Measurements from ENCODE around the gene MRGPRE. TPM values are rescaled to one million over a fixed set of nuclear protein-coding genes. Genes with fewer than 3 reads are reported as not detected.

Gene MRGPRE
- total RNA-seq, 1 experiment from 2014 or later, result not detected

DNA sequence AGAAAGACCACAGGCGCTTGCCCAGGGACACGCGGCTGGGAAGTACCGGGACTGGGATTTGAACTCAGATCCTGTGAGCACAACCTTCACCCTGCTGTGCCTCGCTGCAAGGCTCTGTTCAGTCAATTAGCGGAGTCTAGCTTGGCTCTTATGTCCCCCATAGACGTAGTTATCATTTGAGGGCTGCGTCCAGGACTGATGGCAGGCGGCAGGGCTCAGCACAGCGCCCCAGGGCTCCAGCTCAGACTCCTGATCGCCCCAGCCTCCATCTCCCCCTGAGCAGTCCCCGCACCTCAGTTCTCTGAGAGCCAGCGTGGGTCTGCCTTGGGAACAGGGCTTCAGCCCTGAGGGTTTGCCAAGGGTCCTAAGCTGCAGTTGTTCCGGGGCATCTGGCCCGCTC is 33.4 kb downstream of the MRGPRE start:
- Histone ChIP-seq H3K9ac (ENCODE audit: low read length) (no peak overlapping the region), H2AFZ (ENCODE audit: low read length) (no peak overlapping the region), H3K27ac (ENCODE audit: low read length) (no peak overlapping the region), H3K79me2 (ENCODE audit: low read length) (no peaks in the 10 kb centered on the region), H4K20me1 (ENCODE audit: low read length) (no peaks in the 10 kb centered on the region), H3K27me3 (ENCODE audit: low read length) (peaks cover 27% of the 10 kb centered on the region), H3K9me2 (replicated peaks; ENCODE audit: low read length) (no peaks in the 10 kb centered on the region), H3K4me1 (ENCODE audit: insufficient read depth, low read length) (no peaks in the 10 kb centered on the region), H3K9me3 (ENCODE audit: low read length) (no peaks in the 10 kb centered on the region), H3K4me3 (ENCODE audit: low read length) (no peak overlapping the region), H3K4me2 (ENCODE audit: low read length) (no peak overlapping the region), H3F3A (ENCODE audit: low read length, unreplicated experiment) (no peaks in the 10 kb centered on the region), H3K36me3 (ENCODE audit: low read depth, low read length) (no peaks in the 10 kb centered on the region)
- TF ChIP-seq, protein P1, sequence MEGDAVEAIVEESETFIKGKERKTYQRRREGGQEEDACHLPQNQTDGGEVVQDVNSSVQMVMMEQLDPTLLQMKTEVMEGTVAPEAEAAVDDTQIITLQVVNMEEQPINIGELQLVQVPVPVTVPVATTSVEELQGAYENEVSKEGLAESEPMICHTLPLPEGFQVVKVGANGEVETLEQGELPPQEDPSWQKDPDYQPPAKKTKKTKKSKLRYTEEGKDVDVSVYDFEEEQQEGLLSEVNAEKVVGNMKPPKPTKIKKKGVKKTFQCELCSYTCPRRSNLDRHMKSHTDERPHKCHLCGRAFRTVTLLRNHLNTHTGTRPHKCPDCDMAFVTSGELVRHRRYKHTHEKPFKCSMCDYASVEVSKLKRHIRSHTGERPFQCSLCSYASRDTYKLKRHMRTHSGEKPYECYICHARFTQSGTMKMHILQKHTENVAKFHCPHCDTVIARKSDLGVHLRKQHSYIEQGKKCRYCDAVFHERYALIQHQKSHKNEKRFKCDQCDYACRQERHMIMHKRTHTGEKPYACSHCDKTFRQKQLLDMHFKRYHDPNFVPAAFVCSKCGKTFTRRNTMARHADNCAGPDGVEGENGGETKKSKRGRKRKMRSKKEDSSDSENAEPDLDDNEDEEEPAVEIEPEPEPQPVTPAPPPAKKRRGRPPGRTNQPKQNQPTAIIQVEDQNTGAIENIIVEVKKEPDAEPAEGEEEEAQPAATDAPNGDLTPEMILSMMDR (conservative IDR thresholded peaks at IDR 0.05; ENCODE audit: low read depth, low read length), result no peak
- TF ChIP-seq EZH2 (IDR thresholded peaks at IDR 0.05; ENCODE audit: low read length, unreplicated experiment), result no peak
- TF ChIP-seq EZH2phosphoT487 (IDR thresholded peaks at IDR 0.05; ENCODE audit: borderline replicate concordance, low read length), result no peak
- ATAC-seq (no peak), DNase-seq (no peak)
- CTCF ChIA-PET, result no interaction called here
- POLR2A ChIA-PET (ENCODE audit: unreplicated experiment), result no interaction called here
- BruUV-seq (replicated peaks), result no TSS peak
- intact Hi-C loops (cut with micrococcal nuclease), result no loop called here

DNA sequence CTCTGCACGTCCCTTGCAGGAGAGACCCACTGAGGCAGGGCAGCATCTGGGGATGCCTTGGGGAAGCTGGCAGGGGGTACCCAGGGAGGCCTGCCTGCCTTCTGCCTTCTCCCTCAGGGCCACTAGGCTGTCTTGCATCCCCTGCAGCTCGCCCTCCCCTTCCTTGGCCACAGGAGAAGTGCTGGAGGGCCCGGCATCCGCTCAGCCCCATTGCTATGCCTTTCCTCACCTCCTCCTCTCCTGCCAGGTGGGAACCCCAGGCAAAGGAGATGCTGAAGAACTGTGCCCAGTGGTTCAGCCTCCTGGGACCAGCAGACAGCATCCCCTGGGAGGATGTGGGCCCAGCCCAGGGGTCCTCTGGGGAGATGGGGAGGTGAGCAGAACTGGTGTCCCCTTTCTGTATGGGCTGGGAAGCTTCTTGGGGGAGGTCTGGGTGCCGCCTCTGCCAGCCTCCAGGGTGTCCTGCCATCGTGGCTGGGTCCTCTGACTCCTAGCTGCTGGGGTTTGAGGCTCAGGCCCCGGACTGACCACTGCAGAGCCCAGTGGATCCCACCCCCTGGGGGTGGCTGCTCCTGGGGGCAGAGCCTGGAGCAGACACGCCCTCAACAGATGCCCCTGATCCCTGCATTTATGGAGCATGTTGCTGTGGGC is 34.2 kb downstream of the MRGPRE start:
- Histone ChIP-seq H3K9me2 (replicated peaks; ENCODE audit: low read length) (no peaks in the 10 kb centered on the region), H3K79me2 (ENCODE audit: low read length) (no peaks in the 10 kb centered on the region), H3F3A (ENCODE audit: low read length, unreplicated experiment) (no peaks in the 10 kb centered on the region), H4K20me1 (ENCODE audit: low read length) (no peaks in the 10 kb centered on the region), H3K4me1 (ENCODE audit: insufficient read depth, low read length) (no peaks in the 10 kb centered on the region), H2AFZ (ENCODE audit: low read length) (no peak overlapping the region), H3K4me3 (ENCODE audit: low read length) (no peak overlapping the region), H3K4me2 (ENCODE audit: low read length) (no peak overlapping the region), H3K9ac (ENCODE audit: low read length) (no peak overlapping the region), H3K9me3 (ENCODE audit: low read length) (no peaks in the 10 kb centered on the region), H3K27ac (ENCODE audit: low read length) (no peak overlapping the region), H3K27me3 (ENCODE audit: low read length) (peaks cover 23% of the 10 kb centered on the region), H3K36me3 (ENCODE audit: low read depth, low read length) (no peaks in the 10 kb centered on the region)
- CTCF ChIA-PET, result no interaction called here
- DNase-seq, result no peak
- ATAC-seq, result no peak
- no TSS peak for BruUV-seq (replicated peaks)
- intact Hi-C loops (cut with micrococcal nuclease), result no loop called here
- POLR2A ChIA-PET (ENCODE audit: unreplicated experiment), result no interaction called here
- TF ChIP-seq, protein P1 (conservative IDR thresholded peaks at IDR 0.05; ENCODE audit: low read depth, low read length), result no peak
- TF ChIP-seq EZH2 (IDR thresholded peaks at IDR 0.05; ENCODE audit: low read length, unreplicated experiment) (no peak), EZH2phosphoT487 (IDR thresholded peaks at IDR 0.05; ENCODE audit: borderline replicate concordance, low read length) (no peak)

DNA sequence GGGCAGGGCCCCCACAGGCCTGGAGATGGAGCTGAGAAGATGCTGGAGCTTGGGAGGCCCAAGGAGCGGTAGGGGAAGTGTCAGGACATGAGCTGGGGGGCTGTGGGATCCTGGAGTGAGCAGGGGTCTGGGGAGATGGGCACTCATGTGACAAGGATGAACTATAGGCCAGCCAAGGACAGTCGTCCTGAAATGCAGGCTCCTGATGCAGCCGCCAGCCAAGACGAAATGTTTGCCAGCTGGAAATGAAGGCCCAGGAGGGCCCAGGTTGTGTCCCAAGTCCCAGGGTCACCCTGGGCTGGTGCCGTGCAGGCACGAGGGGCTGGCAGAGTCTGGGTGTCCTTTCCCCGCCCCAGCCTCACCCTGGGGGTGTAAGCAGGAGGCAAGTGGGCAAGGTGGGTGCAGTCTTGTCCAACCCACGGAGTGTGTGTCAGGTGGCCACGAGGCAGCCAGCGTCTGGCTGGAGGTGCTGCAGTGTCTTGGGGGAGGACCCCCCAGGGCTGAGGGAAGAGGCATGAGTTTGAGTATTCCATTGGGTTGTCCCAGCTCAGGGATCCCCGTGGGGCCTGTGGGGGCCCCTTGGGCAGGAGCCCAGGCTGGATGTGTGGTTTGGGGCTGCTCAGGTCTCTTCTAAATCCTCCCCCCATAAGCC is 35.0 kb downstream of the MRGPRE start:
- no peaks in the 10 kb centered on the region for H3K79me2 ChIP-seq (ENCODE audit: low read length)
- no peaks in the 10 kb centered on the region for H4K20me1 ChIP-seq (ENCODE audit: low read length)
- no peaks in the 10 kb centered on the region for H3F3A ChIP-seq (ENCODE audit: low read length, unreplicated experiment)
- CTCF ChIA-PET, result no interaction called here
- intact Hi-C loops (cut with micrococcal nuclease), result no loop called here
- TF ChIP-seq EZH2phosphoT487 (IDR thresholded peaks at IDR 0.05; ENCODE audit: borderline replicate concordance, low read length), result no peak
- TF ChIP-seq, protein P1 (conservative IDR thresholded peaks at IDR 0.05; ENCODE audit: low read depth, low read length), result no peak
- TF ChIP-seq EZH2 (IDR thresholded peaks at IDR 0.05; ENCODE audit: low read length, unreplicated experiment), result no peak
- H3K36me3 ChIP-seq (ENCODE audit: low read depth, low read length), result no peaks in the 10 kb centered on the region
- H3K27ac ChIP-seq (ENCODE audit: low read length), result no peak overlapping the region
- no peaks in the 10 kb centered on the region for H3K9me2 ChIP-seq (replicated peaks; ENCODE audit: low read length)
- H3K27me3 ChIP-seq (ENCODE audit: low read length), result peaks cover 15% of the 10 kb centered on the region; the same call in 1 of the 2 replicates
- no TSS peak for BruUV-seq (replicated peaks)
- H3K4me3 ChIP-seq (ENCODE audit: low read length), result no peak overlapping the region
- ATAC-seq, result no peak
- H3K4me2 ChIP-seq (ENCODE audit: low read length), result no peak overlapping the region
- no peak overlapping the region for H3K9ac ChIP-seq (ENCODE audit: low read length)
- POLR2A ChIA-PET (ENCODE audit: unreplicated experiment), result no interaction called here
- DNase-seq, result no peak
- no peaks in the 10 kb centered on the region for H3K4me1 ChIP-seq (ENCODE audit: insufficient read depth, low read length)
- no peaks in the 10 kb centered on the region for H3K9me3 ChIP-seq (ENCODE audit: low read length)
- no peak overlapping the region for H2AFZ ChIP-seq (ENCODE audit: low read length)
